GM18858 (cell line): Measurements from ENCODE around the gene TTC32.
A peak's percentile ranks its signal among the peaks of the same experiment; 100 is the strongest.
"Not testable (repeated sequence)": the region's sequence is repeated elsewhere in the genome, so short reads cannot be mapped to it uniquely, and the experiment has no call there.

Source experiments
- ATAC-seq: cut with Tn5 transposase; IDR thresholded peaks from one replicate; pipeline ENCODE4 v1.9.1; 2021; ENCODE audit not compliant: unreplicated experiment

Gene TTC32

GRCh38 chr2:19899985-19900930 is 1.5 kb downstream of the TTC32 start:
- ATAC-seq: peak; percentile 27

- no peak for ATAC-seq
These were observed 3.0 kb downstream of the TTC32 start for GRCh38 chr2:19898592-19899329.

GRCh38 chr2:19897623-19898245 is 4.0 kb downstream of the TTC32 start:
- ATAC-seq: no peak

- no peak for ATAC-seq
These were observed 6.2 kb downstream of the TTC32 start for GRCh38 chr2:19895535-19895934.

- ATAC-seq: no peak
These were observed 7.5 kb downstream of the TTC32 start for GRCh38 chr2:19894134-19894792.

GRCh38 chr2:19893520-19894133 is 8.2 kb downstream of the TTC32 start:
- peak; percentile 83 for ATAC-seq

- not testable (repeated sequence) for ATAC-seq
These were observed 9.8 kb downstream of the TTC32 start for GRCh38 chr2:19891971-19892370.

GRCh38 chr2:19890104-19890503 is 11.7 kb downstream of the TTC32 start:
- no peak for ATAC-seq

GRCh38 chr2:19888831-19889230 is 13.0 kb downstream of the TTC32 start:
- no peak for ATAC-seq

- no peak for ATAC-seq
These were observed 14.3 kb downstream of the TTC32 start for GRCh38 chr2:19887510-19887909.

- no peak for ATAC-seq
These were observed 15.5 kb downstream of the TTC32 start for GRCh38 chr2:19886261-19886660.

GRCh38 chr2:19885791-19886190 is 16.0 kb downstream of the TTC32 start:
- ATAC-seq: no peak

- ATAC-seq: no peak
These were observed 17.6 kb downstream of the TTC32 start for GRCh38 chr2:19883971-19884720.

- no peak for ATAC-seq
These were observed 18.3 kb downstream of the TTC32 start for GRCh38 chr2:19883486-19883885.

- ATAC-seq: no peak
These were observed 19.5 kb downstream of the TTC32 start for GRCh38 chr2:19882286-19882685.

GRCh38 chr2:19881908-19882265 is 19.9 kb downstream of the TTC32 start:
- ATAC-seq: no peak

- no peak for ATAC-seq
These were observed 20.4 kb downstream of the TTC32 start for GRCh38 chr2:19881221-19881907.

GRCh38 chr2:19880191-19880590 is 21.6 kb downstream of the TTC32 start:
- not testable (repeated sequence) for ATAC-seq

GRCh38 chr2:19879120-19879519 is 22.7 kb downstream of the TTC32 start:
- ATAC-seq: no peak
